K562 (cell line): ENCODE measurements around the gene OTOP3. TPM values are rescaled to one million over a fixed set of nuclear protein-coding genes. Genes with fewer than 3 reads are reported as not detected.

Source experiments
- ADNP ChIP-seq: fragments of 200-800 bp; sonication (Bioruptor generic); IDR thresholded peaks from 2 replicates; pipeline ENCODE4 v1.6.1; 2016; ENCODE audit warnings: missing genetic modification characterization, missing compliant biosample characterization
- BCOR ChIP-seq: fragments of 450-650 bp; IDR thresholded peaks from 2 replicates; pipeline ENCODE4 v1.6.1; 2016
- CEBPB ChIP-seq: fragments of 450-650 bp; IDR thresholded peaks from 2 replicates; pipeline ENCODE4 v1.6.1; 2016; ENCODE audit warnings: missing genetic modification characterization, missing compliant biosample characterization
- ESRRA ChIP-seq: fragments of 450-650 bp; IDR thresholded peaks from 2 replicates; pipeline ENCODE4 v1.6.1; 2014; ENCODE audit warnings: low read depth, mild to moderate bottlenecking, moderate library complexity, borderline replicate concordance
- ETV5 ChIP-seq: sonication (generic); formaldehyde crosslinking; IDR thresholded peaks from 2 replicates; pipeline ENCODE4 v1.4.0; 2020; ENCODE audit warnings: low read depth, mild to moderate bottlenecking, missing genetic modification reagents
- GATAD2B ChIP-seq: fragments of 450-650 bp; IDR thresholded peaks from 2 replicates; pipeline ENCODE4 v1.6.1; 2017; ENCODE audit warnings: mild to moderate bottlenecking, borderline replicate concordance
- HDAC1 ChIP-seq, 2 experiments: fragments of 450-650 bp; IDR thresholded peaks; 2 replicates each; pipeline ENCODE4 v1.6.1; 2016 to 2017; ENCODE audit warnings: inconsistent platforms in 1 of 2, mild to moderate bottlenecking in 1 of 2, moderate library complexity in 1 of 2
- KDM1A ChIP-seq, 2 experiments: fragments of 450-650 bp; IDR thresholded peaks; 2 replicates each; pipeline ENCODE4 v1.6.1; 2016; ENCODE audit warnings: mild to moderate bottlenecking in 2 of 2
- NCOA2 ChIP-seq, 2 experiments: fragments of 450-650 bp; IDR thresholded peaks; 2 replicates each; pipeline ENCODE4 v1.6.1; 2018; ENCODE audit warnings: mild to moderate bottlenecking in 2 of 2, moderate library complexity in 1 of 2; ENCODE audit not compliant: partially characterized antibody in 2 of 2
- NR2C2 ChIP-seq, 2 experiments: fragments of 200-800 bp in 1 of 2; sonication (Bioruptor generic) in 1 of 2; sonication (generic) in 1 of 2; formaldehyde crosslinking in 1 of 2; IDR thresholded peaks; 2 replicates each; pipeline versions ENCODE4 v1.6.1 to v1.8.0; 2016 to 2022; ENCODE audit warnings: mild to moderate bottlenecking in 1 of 2, missing compliant biosample characterization in 1 of 2, missing genetic modification characterization in 1 of 2, missing genetic modification reagents in 1 of 2
- NRF1 ChIP-seq, 2 experiments: fragments of 450-650 bp; IDR thresholded peaks in 1 of 2; conservative IDR thresholded peaks in 1 of 2; 2 replicates each; pipeline ENCODE4 v1.6.1; 2014; ENCODE audit warnings: mild to moderate bottlenecking in 2 of 2
- RAD21 ChIP-seq, 2 experiments: fragments of 250-450 bp in 1 of 2; fragments of 450-650 bp in 1 of 2; sonication (Bioruptor Pico) in 1 of 2; formaldehyde crosslinking in 1 of 2; IDR thresholded peaks in 1 of 2; conservative IDR thresholded peaks in 1 of 2; 2 replicates each; pipeline versions ENCODE4 v1.4.0 to v1.8.0; 2020 to 2022; ENCODE audit warnings: mild to moderate bottlenecking in 2 of 2, moderate library complexity in 1 of 2
- RCOR1 ChIP-seq, 2 experiments: IDR thresholded peaks; 2 replicates each; pipeline ENCODE4 v1.6.1; 2012; ENCODE audit warnings: low read depth in 2 of 2, low read length in 2 of 2, borderline replicate concordance in 1 of 2, improper control_type of control experiment in 1 of 2
- TFE3 ChIP-seq: fragments of 450-650 bp; formaldehyde crosslinking; IDR thresholded peaks from 2 replicates; pipeline ENCODE4 v1.4.0; 2020; ENCODE audit warnings: mild to moderate bottlenecking, mixed read lengths
- ZNF263 ChIP-seq: sonication (generic); formaldehyde crosslinking; IDR thresholded peaks from 2 replicates; pipeline ENCODE4 v1.8.0; 2022; ENCODE audit warnings: mild to moderate bottlenecking, missing genetic modification reagents, borderline replicate concordance
- ZNF830 ChIP-seq: fragments of 250-450 bp; sonication (Bioruptor Pico); IDR thresholded peaks from 2 replicates; pipeline ENCODE4 v1.5.0; 2021; ENCODE audit warnings: mild to moderate bottlenecking
- polyA plus RNA-seq, 8 experiments: library from polyadenylated mRNA; depleted of rRNA in 4 of 8; stranded (reverse) in 5 of 8; unstranded in 3 of 8; fragments of >200 nt; fragmentation: Nextera tagmentation in 2 of 8; fragmentation: Illumina TruSeq in 1 of 8; extraction: Ambion mirVana in 2 of 8; extraction: Trizol in 1 of 8; gene quantifications; 2 replicates each; pipeline versions ENCODE4 v1.2.1 to v1.2.3, GENCODE V29; 2011 to 2014; ENCODE audit warnings: inconsistent platforms in 1 of 8, missing spikeins in 1 of 8
- total RNA-seq, 7 experiments: library from RNA; depleted of rRNA in 6 of 7; stranded (reverse); fragments of >200 nt in 6 of 7; fragmentation: Illumina TruSeq in 2 of 7; extraction: Trizol in 2 of 7; gene quantifications; 2 replicates each; pipeline versions ENCODE4 v1.2.1 to v1.2.3, GENCODE V29; 2011 to 2021; ENCODE audit warnings: low replicate concordance in 1 of 7
- TF ChIP-seq, protein P1 (sequence below), 2 experiments: fragments of 250-450 bp in 1 of 2; fragments of 450-650 bp in 1 of 2; sonication (Bioruptor Pico) in 1 of 2; IDR thresholded peaks; 2 replicates each; pipeline versions ENCODE4 v1.6.1 to v1.8.0; 2016 to 2021; ENCODE audit warnings: mild to moderate bottlenecking in 2 of 2, moderate library complexity in 2 of 2, missing compliant biosample characterization in 1 of 2, missing genetic modification characterization in 1 of 2
- TF ChIP-seq, protein P2 (sequence below): fragments of 450-650 bp; IDR thresholded peaks from 2 replicates; pipeline ENCODE4 v1.6.1; 2018; ENCODE audit not compliant: partially characterized antibody
- TF ChIP-seq, protein P3 (sequence below): fragments of 450-650 bp; formaldehyde crosslinking; IDR thresholded peaks from 2 replicates; pipeline ENCODE4 v1.4.0; 2022; ENCODE audit warnings: mild to moderate bottlenecking, moderate library complexity

Gene OTOP3
- total and polyA plus RNA-seq, 9 of the 15 experiments (the other 6 are each of a cell fraction or from before 2014, with no cell fraction given) = not detected

DNA sequence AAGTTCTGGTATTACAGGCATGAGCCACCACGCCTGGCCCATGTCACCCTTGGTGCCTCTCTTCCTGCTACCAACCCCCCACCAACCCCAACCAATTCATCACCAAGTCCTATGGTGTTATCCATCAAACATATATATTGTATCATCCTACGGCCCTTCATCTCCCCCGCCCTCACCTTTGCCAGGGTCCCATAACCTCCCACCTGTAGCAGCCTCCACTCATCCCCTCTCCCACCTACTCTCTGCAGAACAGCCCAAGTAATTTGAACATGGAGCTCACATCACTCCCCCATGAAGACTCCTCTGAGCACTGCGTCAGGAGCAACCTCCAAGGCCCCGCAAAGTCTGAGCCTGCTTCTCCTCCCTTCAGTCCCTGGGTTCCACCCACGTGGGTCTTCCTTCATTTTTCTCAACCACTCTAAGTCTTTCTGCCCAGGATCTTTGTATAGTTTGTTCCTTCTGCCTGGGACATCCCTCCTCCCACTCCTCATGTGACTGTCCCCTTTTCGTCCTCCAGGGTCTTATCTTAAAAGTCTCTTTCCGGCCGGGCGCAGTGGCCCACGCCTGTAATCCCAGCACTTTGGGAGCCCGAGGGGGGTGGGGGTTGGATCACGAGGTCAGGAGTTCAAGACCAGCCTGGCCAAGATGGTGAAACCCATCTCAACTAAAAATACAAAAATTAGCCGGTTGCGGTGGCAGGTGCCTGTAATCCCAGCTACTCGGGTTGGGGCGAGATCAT lies 43.9 kb downstream of the OTOP3 start (continued):
- TF ChIP-seq, protein P1, sequence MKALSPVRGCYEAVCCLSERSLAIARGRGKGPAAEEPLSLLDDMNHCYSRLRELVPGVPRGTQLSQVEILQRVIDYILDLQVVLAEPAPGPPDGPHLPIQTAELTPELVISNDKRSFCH (CRISPR knock-in tag; IDR thresholded peaks at IDR 0.05) = no peak
- TF ChIP-seq, protein P1 (tag; IDR thresholded peaks at IDR 0.05) = 0 out of 2 replicates have a peak, but pooled peaks have one; percentile 31
- TF ChIP-seq NR2C2 (CRISPR knock-in tag; IDR thresholded peaks at IDR 0.05) (no peak), NR2C2 (tag; IDR thresholded peaks at IDR 0.05) (peak; percentile 38; the same call in 1 of the 2 replicates), BCOR (no peak; the same call in 1 of the 2 replicates), HDAC1 (IDR thresholded peaks at IDR 0.05) (0 out of 4 replicates have a peak, but pooled peaks of 1 of the 2 experiments have one; percentile 17), ESRRA (peak; percentile 72; the same call in 1 of the 2 replicates), GATAD2B (no peak), RCOR1 (IDR thresholded peaks at IDR 0.05; ENCODE audit: borderline replicate concordance in 1 of 2, low read depth in 2 of 2, low read length in 2 of 2) (peak in 1 of 2 experiments; percentile 91; a peak in 2 of 4 replicates), ETV5 (CRISPR knock-in tag) (peak; percentile 88), TFE3 (CRISPR knock-in tag) (peak; percentile 80), ADNP (peak; percentile 94), NCOA2 (IDR thresholded peaks at IDR 0.05; ENCODE audit: partially characterized antibody in 2 of 2) (no peak), CEBPB (tag) (peak; percentile 50; the same call in 1 of the 2 replicates), RAD21 (CRISPR knock-in tag; conservative IDR thresholded peaks at IDR 0.05 in 1 of 2, IDR thresholded peaks at IDR 0.05 in 1 of 2) (no peak), KDM1A (IDR thresholded peaks at IDR 0.05) (peak; percentile 82 to 91), ZNF830 (CRISPR knock-in tag) (no peak), ZNF263 (peak; percentile 93), NRF1 (conservative IDR thresholded peaks at IDR 0.05 in 1 of 2, IDR thresholded peaks at IDR 0.05 in 1 of 2) (no peak)
- TF ChIP-seq, protein P2, sequence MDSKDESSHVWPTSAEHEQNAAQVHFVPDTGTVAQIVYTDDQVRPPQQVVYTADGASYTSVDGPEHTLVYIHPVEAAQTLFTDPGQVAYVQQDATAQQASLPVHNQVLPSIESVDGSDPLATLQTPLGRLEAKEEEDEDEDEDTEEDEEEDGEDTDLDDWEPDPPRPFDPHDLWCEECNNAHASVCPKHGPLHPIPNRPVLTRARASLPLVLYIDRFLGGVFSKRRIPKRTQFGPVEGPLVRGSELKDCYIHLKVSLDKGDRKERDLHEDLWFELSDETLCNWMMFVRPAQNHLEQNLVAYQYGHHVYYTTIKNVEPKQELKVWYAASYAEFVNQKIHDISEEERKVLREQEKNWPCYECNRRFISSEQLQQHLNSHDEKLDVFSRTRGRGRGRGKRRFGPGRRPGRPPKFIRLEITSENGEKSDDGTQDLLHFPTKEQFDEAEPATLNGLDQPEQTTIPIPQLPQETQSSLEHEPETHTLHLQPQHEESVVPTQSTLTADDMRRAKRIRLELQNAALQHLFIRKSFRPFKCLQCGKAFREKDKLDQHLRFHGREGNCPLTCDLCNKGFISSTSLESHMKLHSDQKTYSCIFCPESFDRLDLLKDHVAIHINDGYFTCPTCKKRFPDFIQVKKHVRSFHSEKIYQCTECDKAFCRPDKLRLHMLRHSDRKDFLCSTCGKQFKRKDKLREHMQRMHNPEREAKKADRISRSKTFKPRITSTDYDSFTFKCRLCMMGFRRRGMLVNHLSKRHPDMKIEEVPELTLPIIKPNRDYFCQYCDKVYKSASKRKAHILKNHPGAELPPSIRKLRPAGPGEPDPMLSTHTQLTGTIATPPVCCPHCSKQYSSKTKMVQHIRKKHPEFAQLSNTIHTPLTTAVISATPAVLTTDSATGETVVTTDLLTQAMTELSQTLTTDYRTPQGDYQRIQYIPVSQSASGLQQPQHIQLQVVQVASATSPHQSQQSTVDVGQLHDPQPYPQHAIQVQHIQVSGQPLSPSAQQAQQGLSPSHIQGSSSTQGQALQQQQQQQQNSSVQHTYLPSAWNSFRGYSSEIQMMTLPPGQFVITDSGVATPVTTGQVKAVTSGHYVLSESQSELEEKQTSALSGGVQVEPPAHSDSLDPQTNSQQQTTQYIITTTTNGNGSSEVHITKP = peak; percentile 27
- TF ChIP-seq, protein P3, sequence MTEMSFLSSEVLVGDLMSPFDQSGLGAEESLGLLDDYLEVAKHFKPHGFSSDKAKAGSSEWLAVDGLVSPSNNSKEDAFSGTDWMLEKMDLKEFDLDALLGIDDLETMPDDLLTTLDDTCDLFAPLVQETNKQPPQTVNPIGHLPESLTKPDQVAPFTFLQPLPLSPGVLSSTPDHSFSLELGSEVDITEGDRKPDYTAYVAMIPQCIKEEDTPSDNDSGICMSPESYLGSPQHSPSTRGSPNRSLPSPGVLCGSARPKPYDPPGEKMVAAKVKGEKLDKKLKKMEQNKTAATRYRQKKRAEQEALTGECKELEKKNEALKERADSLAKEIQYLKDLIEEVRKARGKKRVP (CRISPR knock-in tag) = no peak
